GM23338 (cell line): ENCODE data around the gene PAM. TPM values are rescaled to one million over a fixed set of nuclear protein-coding genes. Genes with fewer than 3 reads are reported as not detected.

Experiments
- ATAC-seq: fragments of 200-7000 bp; cut with Tn5 transposase; 3 replicates; pipeline ENCODE4 v1.9.1; 2020
- DNase-seq: peaks from one replicate; pipeline ENCODE4 v3.0.0-alpha.2; 2015; ENCODE audit warnings: low spot score
- H2AFZ ChIP-seq: fragments of 200-600 bp; sonication (generic); 2 replicates; pipeline ENCODE4 v1.8.0; 2016; ENCODE audit warnings: antibody characterized with exemption, mild to moderate bottlenecking, moderate library complexity
- H3F3A ChIP-seq: fragments of 200-600 bp; sonication (generic); replicated peaks from 2 replicates; pipeline ENCODE4 v1.8.0; 2017; ENCODE audit warnings: antibody characterized with exemption, mixed run types, low read depth
- H3K27ac ChIP-seq: fragments of 200-600 bp; sonication (generic); 2 replicates; pipeline ENCODE4 v1.6.1; 2016; ENCODE audit warnings: low read depth
- H3K27me3 ChIP-seq: fragments of 200-600 bp; sonication (generic); 2 replicates; pipeline ENCODE4 v1.8.0; 2016; ENCODE audit warnings: mild to moderate bottlenecking, mixed run types, moderate library complexity; ENCODE audit not compliant: insufficient read depth
- H3K36me3 ChIP-seq: fragments of 200-600 bp; sonication (generic); 2 replicates; pipeline ENCODE4 v1.8.0; 2016; ENCODE audit warnings: mild to moderate bottlenecking; ENCODE audit not compliant: insufficient read depth
- H3K4me1 ChIP-seq: fragments of 200-600 bp; sonication (generic); 2 replicates; pipeline ENCODE4 v1.8.0; 2016; ENCODE audit warnings: mild to moderate bottlenecking, moderate library complexity; ENCODE audit not compliant: insufficient read depth
- H3K4me2 ChIP-seq: fragments of 200-600 bp; sonication (generic); 2 replicates; pipeline ENCODE4 v1.7.1; 2017; ENCODE audit warnings: mixed run types
- H3K4me3 ChIP-seq: fragments of 200-600 bp; sonication (generic); 2 replicates; pipeline ENCODE4 v1.6.1; 2016; ENCODE audit warnings: mixed run types
- H3K79me2 ChIP-seq: fragments of 200-600 bp; sonication (generic); replicated peaks from 2 replicates; pipeline ENCODE4 v1.8.0; 2017; ENCODE audit warnings: mild to moderate bottlenecking; ENCODE audit not compliant: insufficient read depth
- H3K9me2 ChIP-seq: fragments of 200-600 bp; sonication (generic); 2 replicates; pipeline ENCODE4 v1.8.0; 2017; ENCODE audit not compliant: insufficient read depth
- H4K20me1 ChIP-seq: fragments of 200-600 bp; sonication (generic); replicated peaks from 2 replicates; pipeline ENCODE4 v1.8.0; 2017; ENCODE audit warnings: mild to moderate bottlenecking; ENCODE audit not compliant: insufficient read depth
- H3K27ac Mint-ChIP-seq: 2 replicates; pipeline ENCODE4 v1.8.0; 2020; ENCODE audit warnings: inconsistent platforms, mild to moderate bottlenecking, moderate library complexity, mixed read lengths
- H3K27me3 Mint-ChIP-seq: 3 replicates; pipeline ENCODE4 v1.8.0; 2022; ENCODE audit warnings: low read depth, mild to moderate bottlenecking, moderate library complexity, mixed read lengths, inconsistent platforms; ENCODE audit not compliant: insufficient read depth, poor library complexity
- H3K36me3 Mint-ChIP-seq: 3 replicates; pipeline ENCODE4 v1.8.0; 2021; ENCODE audit warnings: low read depth, mild to moderate bottlenecking, inconsistent platforms, moderate library complexity, mixed read lengths
- H3K4me1 Mint-ChIP-seq: 3 replicates; pipeline ENCODE4 v1.8.0; 2020; ENCODE audit warnings: mild to moderate bottlenecking, inconsistent platforms, mixed read lengths
- H3K4me3 Mint-ChIP-seq: 3 replicates; pipeline ENCODE4 v1.8.0; 2021; ENCODE audit warnings: moderate library complexity, mild to moderate bottlenecking, inconsistent platforms, mixed read lengths
- H3K9me3 Mint-ChIP-seq: 3 replicates; pipeline ENCODE4 v1.8.0; 2020; ENCODE audit warnings: moderate library complexity, mild to moderate bottlenecking, inconsistent platforms, mixed read lengths
- CREB1 ChIP-seq: fragments of 250-450 bp; sonication (Bioruptor Pico); IDR thresholded peaks from 2 replicates; pipeline ENCODE4 v1.5.0; 2020; ENCODE audit warnings: low read depth, mild to moderate bottlenecking, moderate library complexity
- CTCF ChIP-seq, 2 experiments: fragments of 200-600 bp in 1 of 2; sonication (generic) in 1 of 2; conservative IDR thresholded peaks; 2 replicates each; pipeline versions ENCODE4 v1.5.1 to v1.6.1; 2016 to 2017; ENCODE audit warnings: antibody characterized with exemption in 2 of 2, low read depth in 2 of 2, mild to moderate bottlenecking in 2 of 2, moderate library complexity in 1 of 2
- EZH2phosphoT487 ChIP-seq: fragments of 200-600 bp; sonication (generic); IDR thresholded peaks from one replicate; pipeline ENCODE4 v1.8.1; 2018; ENCODE audit warnings: antibody characterized with exemption; ENCODE audit not compliant: unreplicated experiment
- JUNB ChIP-seq: IDR thresholded peaks from one replicate; pipeline ENCODE4 v1.6.1; 2016; ENCODE audit warnings: antibody characterized with exemption; ENCODE audit not compliant: unreplicated experiment
- POLR2AphosphoS5 ChIP-seq: IDR thresholded peaks from 2 replicates; pipeline ENCODE4 v1.6.1; 2016; ENCODE audit warnings: antibody characterized with exemption, low read depth
- STAT1 ChIP-seq: IDR thresholded peaks from one replicate; pipeline ENCODE4 v1.6.1; 2016; ENCODE audit warnings: antibody characterized with exemption; ENCODE audit not compliant: unreplicated experiment
- ZNF114 ChIP-seq: fragments of 250-450 bp; sonication (Bioruptor Pico); IDR thresholded peaks from 2 replicates; pipeline ENCODE4 v1.5.0; 2020; ENCODE audit warnings: mild to moderate bottlenecking, moderate library complexity
- ZNF331 ChIP-seq: fragments of 250-450 bp; sonication (Bioruptor Pico); IDR thresholded peaks from 2 replicates; pipeline ENCODE4 v1.5.0; 2020; ENCODE audit warnings: low read depth, mild to moderate bottlenecking, moderate library complexity
- polyA plus RNA-seq: library from polyadenylated mRNA; unstranded; fragments of >200 nt; fragmentation: Nextera tagmentation; extraction: Ambion mirVana; gene quantifications from 2 replicates; pipeline ENCODE4 v1.2.1, GENCODE V29; 2016
- total RNA-seq: library from RNA; depleted of rRNA; stranded (reverse); fragments of >200 nt; shearing (Covaris generic); gene quantifications from 2 replicates; pipeline ENCODE4 v1.2.3, GENCODE V29; 2014
- TF ChIP-seq, protein P1 (sequence below): fragments of 250-450 bp; sonication (Bioruptor Pico); IDR thresholded peaks from 2 replicates; pipeline ENCODE4 v1.5.0; 2020; ENCODE audit warnings: mild to moderate bottlenecking, moderate library complexity

The PAM gene
- total and polyA plus RNA-seq, 2 experiments from 2014 or later = 33.9 to 79.4 TPM

- no peak overlapping the region for H2AFZ ChIP-seq
- H3K27ac Mint-ChIP-seq = no peak overlapping the region; the same call in 1 of the 2 replicates
- H3K27ac ChIP-seq = no peak overlapping the region
These were observed 191.9 kb downstream of the PAM start for GRCh38 chr5:102946971-102947370.

DNA sequence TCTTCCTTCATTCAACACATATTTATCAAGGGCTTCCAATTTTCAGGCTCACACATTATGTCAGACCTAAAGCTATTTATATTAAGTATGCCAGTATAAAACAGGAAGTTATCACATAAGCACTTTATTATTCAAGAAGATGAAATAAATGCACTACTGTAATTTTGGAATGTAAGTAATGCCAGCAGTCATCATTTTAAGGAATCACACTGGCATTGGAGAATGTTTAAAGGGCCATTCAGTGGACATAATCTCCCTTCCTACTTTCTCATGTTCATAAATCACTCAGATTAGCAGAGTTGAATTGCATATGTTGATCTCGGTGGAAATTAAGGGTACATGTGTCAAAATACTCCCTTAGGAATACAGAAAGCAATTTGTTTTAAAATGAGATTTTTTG, 200.4 kb downstream of the PAM start:
- Mint-ChIP-seq H3K36me3 (no peaks in the 10 kb centered on the region), H3K27me3 (no peaks in the 10 kb centered on the region), H3K9me3 (no peaks in the 10 kb centered on the region), H3K4me3 (no peak overlapping the region), H3K27ac (no peak overlapping the region), H3K4me1 (no peaks in the 10 kb centered on the region)
- Histone ChIP-seq H3K4me2 (no peak overlapping the region), H3K36me3 (peaks cover 5% of the 10 kb centered on the region; the same call in 1 of the 2 replicates), H3K4me3 (no peak overlapping the region), H3K27me3 (no peaks in the 10 kb centered on the region), H4K20me1 (no peaks in the 10 kb centered on the region), H3K4me1 (no peaks in the 10 kb centered on the region), H2AFZ (no peak overlapping the region), H3F3A (no peaks in the 10 kb centered on the region), H3K9me2 (no peaks in the 10 kb centered on the region), H3K79me2 (no peaks in the 10 kb centered on the region), H3K27ac (no peak overlapping the region)
- ATAC-seq (no peak), DNase-seq (no peak)
- TF ChIP-seq EZH2phosphoT487 (no peak), ZNF114 (no peak), JUNB (no peak), POLR2AphosphoS5 (no peak), ZNF331 (CRISPR knock-in tag) (no peak), STAT1 (no peak), CTCF (conservative IDR thresholded peaks at IDR 0.05; ENCODE audit: low read depth in 2 of 2) (no peak)
- TF ChIP-seq, protein P1, sequence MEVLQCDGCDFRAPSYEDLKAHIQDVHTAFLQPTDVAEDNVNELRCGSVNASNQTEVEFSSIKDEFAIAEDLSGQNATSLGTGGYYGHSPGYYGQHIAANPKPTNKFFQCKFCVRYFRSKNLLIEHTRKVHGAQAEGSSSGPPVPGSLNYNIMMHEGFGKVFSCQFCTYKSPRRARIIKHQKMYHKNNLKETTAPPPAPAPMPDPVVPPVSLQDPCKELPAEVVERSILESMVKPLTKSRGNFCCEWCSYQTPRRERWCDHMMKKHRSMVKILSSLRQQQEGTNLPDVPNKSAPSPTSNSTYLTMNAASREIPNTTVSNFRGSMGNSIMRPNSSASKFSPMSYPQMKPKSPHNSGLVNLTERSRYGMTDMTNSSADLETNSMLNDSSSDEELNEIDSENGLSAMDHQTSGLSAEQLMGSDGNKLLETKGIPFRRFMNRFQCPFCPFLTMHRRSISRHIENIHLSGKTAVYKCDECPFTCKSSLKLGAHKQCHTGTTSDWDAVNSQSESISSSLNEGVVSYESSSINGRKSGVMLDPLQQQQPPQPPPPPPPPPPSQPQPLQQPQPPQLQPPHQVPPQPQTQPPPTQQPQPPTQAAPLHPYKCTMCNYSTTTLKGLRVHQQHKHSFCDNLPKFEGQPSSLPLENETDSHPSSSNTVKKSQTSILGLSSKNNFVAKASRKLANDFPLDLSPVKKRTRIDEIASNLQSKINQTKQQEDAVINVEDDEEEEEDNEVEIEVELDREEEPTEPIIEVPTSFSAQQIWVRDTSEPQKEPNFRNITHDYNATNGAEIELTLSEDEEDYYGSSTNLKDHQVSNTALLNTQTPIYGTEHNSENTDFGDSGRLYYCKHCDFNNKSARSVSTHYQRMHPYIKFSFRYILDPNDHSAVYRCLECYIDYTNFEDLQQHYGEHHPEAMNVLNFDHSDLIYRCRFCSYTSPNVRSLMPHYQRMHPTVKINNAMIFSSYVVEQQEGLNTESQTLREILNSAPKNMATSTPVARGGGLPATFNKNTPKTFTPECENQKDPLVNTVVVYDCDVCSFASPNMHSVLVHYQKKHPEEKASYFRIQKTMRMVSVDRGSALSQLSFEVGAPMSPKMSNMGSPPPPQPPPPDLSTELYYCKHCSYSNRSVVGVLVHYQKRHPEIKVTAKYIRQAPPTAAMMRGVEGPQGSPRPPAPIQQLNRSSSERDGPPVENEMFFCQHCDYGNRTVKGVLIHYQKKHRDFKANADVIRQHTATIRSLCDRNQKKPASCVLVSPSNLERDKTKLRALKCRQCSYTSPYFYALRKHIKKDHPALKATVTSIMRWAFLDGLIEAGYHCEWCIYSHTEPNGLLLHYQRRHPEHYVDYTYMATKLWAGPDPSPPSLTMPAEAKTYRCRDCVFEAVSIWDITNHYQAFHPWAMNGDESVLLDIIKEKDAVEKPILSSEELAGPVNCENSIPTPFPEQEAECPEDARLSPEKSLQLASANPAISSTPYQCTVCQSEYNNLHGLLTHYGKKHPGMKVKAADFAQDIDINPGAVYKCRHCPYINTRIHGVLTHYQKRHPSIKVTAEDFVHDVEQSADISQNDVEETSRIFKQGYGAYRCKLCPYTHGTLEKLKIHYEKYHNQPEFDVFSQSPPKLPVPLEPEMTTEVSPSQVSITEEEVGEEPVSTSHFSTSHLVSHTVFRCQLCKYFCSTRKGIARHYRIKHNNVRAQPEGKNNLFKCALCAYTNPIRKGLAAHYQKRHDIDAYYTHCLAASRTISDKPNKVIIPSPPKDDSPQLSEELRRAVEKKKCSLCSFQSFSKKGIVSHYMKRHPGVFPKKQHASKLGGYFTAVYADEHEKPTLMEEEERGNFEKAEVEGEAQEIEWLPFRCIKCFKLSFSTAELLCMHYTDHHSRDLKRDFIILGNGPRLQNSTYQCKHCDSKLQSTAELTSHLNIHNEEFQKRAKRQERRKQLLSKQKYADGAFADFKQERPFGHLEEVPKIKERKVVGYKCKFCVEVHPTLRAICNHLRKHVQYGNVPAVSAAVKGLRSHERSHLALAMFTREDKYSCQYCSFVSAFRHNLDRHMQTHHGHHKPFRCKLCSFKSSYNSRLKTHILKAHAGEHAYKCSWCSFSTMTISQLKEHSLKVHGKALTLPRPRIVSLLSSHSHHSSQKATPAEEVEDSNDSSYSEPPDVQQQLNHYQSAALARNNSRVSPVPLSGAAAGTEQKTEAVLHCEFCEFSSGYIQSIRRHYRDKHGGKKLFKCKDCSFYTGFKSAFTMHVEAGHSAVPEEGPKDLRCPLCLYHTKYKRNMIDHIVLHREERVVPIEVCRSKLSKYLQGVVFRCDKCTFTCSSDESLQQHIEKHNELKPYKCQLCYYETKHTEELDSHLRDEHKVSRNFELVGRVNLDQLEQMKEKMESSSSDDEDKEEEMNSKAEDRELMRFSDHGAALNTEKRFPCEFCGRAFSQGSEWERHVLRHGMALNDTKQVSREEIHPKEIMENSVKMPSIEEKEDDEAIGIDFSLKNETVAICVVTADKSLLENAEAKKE (CRISPR knock-in tag) = no peak

More at GRCh38 chr5:102946971-102947370, 191.9 kb downstream of the PAM start:
- no peaks in the 10 kb centered on the region for H3K27me3 ChIP-seq
- ATAC-seq = no peak
- DNase-seq = no peak
- no peaks in the 10 kb centered on the region for H3K79me2 ChIP-seq
- no peak overlapping the region for H3K4me3 ChIP-seq
- Mint-ChIP-seq H3K4me3 (no peak overlapping the region), H3K9me3 (no peaks in the 10 kb centered on the region), H3K27me3 (no peaks in the 10 kb centered on the region), H3K4me1 (no peaks in the 10 kb centered on the region), H3K36me3 (no peaks in the 10 kb centered on the region)
- no peak overlapping the region for H3K4me2 ChIP-seq
- H3K9me2 ChIP-seq = no peaks in the 10 kb centered on the region
- peaks cover 5% of the 10 kb centered on the region; the same call in 1 of the 2 replicates for H3K36me3 ChIP-seq
- H3K4me1 ChIP-seq = no peaks in the 10 kb centered on the region
- H4K20me1 ChIP-seq = no peaks in the 10 kb centered on the region
- no peaks in the 10 kb centered on the region for H3F3A ChIP-seq
- no peak for TF ChIP-seq CTCF (conservative IDR thresholded peaks at IDR 0.05; ENCODE audit: low read depth in 2 of 2)
- TF ChIP-seq ZNF331 (CRISPR knock-in tag) = no peak
- TF ChIP-seq CREB1 (CRISPR knock-in tag) = no peak
- no peak for TF ChIP-seq POLR2AphosphoS5
